Measurements from ENCODE around the gene GAS6.
"Not testable (repeated sequence)": the region's sequence is repeated elsewhere in the genome, so short reads cannot be mapped to it uniquely, and the experiment has no call there.

The GAS6 gene

GRCh38 chr13:113802090-113802531, 61.8 kb downstream of the GAS6 start:
- H3K9me3 ChIP-seq (ENCODE audit: control insufficient read depth, low read length), result no peaks in the 10 kb centered on the region
- WGBS, 2 experiments (ENCODE audit: insufficient coverage in 2 of 2), result 39 to 65% methylated on average over 5 to 9 of the region's 15 CpGs
- H3K4me3 ChIP-seq (ENCODE audit: extremely low read depth, insufficient read depth, low read length, poor library complexity, severe bottlenecking), result no peak overlapping the region
- no peaks in the 10 kb centered on the region for H3K4me1 ChIP-seq (ENCODE audit: control insufficient read depth, insufficient read depth, low read length, poor library complexity, severe bottlenecking)
- H3K36me3 ChIP-seq (ENCODE audit: control insufficient read depth, insufficient read depth, low read length), result no peaks in the 10 kb centered on the region
- no peak overlapping the region for H3K27ac ChIP-seq (ENCODE audit: low read depth, low read length, severe bottlenecking)

DNA sequence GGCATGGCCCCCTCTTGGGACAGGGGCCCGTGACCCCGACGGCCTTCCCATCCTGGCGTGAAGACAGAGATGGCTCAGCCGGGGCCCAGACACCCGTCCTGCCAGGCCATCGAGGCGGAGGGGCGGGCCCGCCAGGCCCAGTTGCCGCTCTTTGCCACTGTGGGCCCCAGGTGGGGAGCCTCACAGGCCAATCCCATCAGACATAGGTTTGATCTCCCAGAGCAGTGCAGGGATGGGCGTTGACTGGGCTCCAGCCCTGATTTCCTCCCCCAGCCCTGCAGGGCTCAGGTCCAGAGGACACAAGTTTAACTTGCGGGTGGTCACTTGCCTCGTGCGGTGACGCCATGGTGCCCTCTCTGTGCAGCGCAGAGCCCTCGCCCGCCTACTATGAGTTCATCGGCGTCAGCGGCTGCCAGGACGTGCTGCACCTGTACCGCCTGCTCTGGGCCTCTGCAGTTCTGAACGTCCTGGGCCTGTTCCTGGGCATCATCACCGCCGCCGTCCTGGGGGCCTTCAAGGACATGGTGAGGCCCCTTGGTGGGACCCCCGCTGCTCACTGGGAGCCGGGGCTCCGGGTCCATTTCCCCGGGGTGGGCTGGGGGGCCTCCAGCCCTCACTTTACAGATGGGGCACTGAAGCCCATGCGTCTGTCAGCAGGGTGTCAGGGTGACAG, 62.5 kb downstream of the GAS6 start:
- no peak overlapping the region for H3K27ac ChIP-seq (ENCODE audit: low read depth, low read length, severe bottlenecking)
- 92 to 94% methylated on average over 26 to 33 of the region's 33 CpGs for WGBS, 2 experiments (ENCODE audit: insufficient coverage in 2 of 2)
- no peaks in the 10 kb centered on the region for H3K4me1 ChIP-seq (ENCODE audit: control insufficient read depth, insufficient read depth, low read length, poor library complexity, severe bottlenecking)
- no peaks in the 10 kb centered on the region for H3K9me3 ChIP-seq (ENCODE audit: control insufficient read depth, low read length)
- H3K36me3 ChIP-seq (ENCODE audit: control insufficient read depth, insufficient read depth, low read length), result no peaks in the 10 kb centered on the region
- no peak overlapping the region for H3K4me3 ChIP-seq (ENCODE audit: extremely low read depth, insufficient read depth, low read length, poor library complexity, severe bottlenecking)

DNA sequence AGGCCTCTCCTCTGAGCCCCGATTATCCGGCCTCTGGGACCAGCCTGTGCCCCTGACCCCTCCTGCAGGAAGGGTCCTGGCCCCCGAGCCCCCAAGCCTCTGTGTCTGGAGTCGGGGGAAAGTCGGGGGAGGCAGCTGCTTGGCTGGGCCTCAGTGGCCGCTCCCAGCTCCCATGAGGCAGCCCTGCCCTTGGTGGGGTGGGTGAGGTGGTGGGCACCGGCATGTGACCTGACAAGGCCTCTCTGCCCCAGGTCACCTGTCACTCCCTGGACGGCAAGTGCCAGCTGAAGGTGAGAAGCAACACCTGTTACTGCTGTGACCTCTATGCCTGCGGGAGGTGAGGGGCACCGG, 63.3 kb downstream of the GAS6 start:
- 90% methylated on average over 3 to 6 of the region's 10 CpGs for WGBS, 2 experiments (ENCODE audit: insufficient coverage in 2 of 2)
- no peak overlapping the region for H3K4me3 ChIP-seq (ENCODE audit: extremely low read depth, insufficient read depth, low read length, poor library complexity, severe bottlenecking)
- no peaks in the 10 kb centered on the region for H3K9me3 ChIP-seq (ENCODE audit: control insufficient read depth, low read length)
- no peaks in the 10 kb centered on the region for H3K36me3 ChIP-seq (ENCODE audit: control insufficient read depth, insufficient read depth, low read length)
- no peak overlapping the region for H3K27ac ChIP-seq (ENCODE audit: low read depth, low read length, severe bottlenecking)
- H3K4me1 ChIP-seq (ENCODE audit: control insufficient read depth, insufficient read depth, low read length, poor library complexity, severe bottlenecking), result no peaks in the 10 kb centered on the region

- no peak overlapping the region for H3K4me3 ChIP-seq (ENCODE audit: extremely low read depth, insufficient read depth, low read length, poor library complexity, severe bottlenecking)
- WGBS, 2 experiments (ENCODE audit: insufficient coverage in 2 of 2), result 76 to 83% methylated on average over 2 of the region's 2 CpGs
- no peaks in the 10 kb centered on the region for H3K4me1 ChIP-seq (ENCODE audit: control insufficient read depth, insufficient read depth, low read length, poor library complexity, severe bottlenecking)
- no peak overlapping the region for H3K27ac ChIP-seq (ENCODE audit: low read depth, low read length, severe bottlenecking)
- H3K9me3 ChIP-seq (ENCODE audit: control insufficient read depth, low read length), result no peaks in the 10 kb centered on the region
- H3K36me3 ChIP-seq (ENCODE audit: control insufficient read depth, insufficient read depth, low read length), result no peaks in the 10 kb centered on the region
These were observed 65.6 kb downstream of the GAS6 start for GRCh38 chr13:113798200-113798811.

DNA sequence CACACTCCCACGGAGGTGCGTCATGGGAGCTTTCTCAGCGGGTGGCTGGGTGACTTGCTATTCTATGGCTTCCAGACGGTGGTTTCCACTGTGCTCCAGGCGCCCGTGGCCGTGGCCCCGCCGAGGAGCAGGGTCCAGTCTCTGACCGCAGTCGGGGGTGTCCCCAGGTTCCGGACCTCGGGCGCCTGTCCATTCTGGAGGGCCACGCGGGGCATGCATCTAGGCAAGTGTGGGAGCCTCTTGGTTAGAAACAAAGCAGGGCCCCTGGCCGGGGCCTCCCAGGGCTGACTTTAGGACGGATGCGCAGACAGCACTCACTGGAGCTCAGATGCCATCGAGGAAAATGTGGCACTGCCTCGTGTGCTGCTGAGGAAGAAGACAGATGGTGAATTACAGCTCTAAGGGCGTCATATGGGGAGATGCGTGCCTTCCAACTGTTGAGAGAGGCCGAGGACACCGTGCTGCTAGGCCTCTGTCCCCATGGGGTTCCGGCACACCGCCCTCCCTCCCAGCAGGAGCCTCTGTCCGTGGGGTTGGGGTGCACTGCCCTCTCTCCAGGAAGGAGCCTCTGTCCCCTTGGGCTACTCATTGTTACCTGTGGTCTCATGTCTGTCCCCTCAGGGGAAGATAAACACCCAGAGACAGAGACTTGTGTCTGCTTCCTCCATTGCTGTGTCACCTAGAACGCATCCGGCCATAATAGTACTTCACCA, 66.8 kb downstream of the GAS6 start:
- no peaks in the 10 kb centered on the region for H3K4me1 ChIP-seq (ENCODE audit: control insufficient read depth, insufficient read depth, low read length, poor library complexity, severe bottlenecking)
- whole genome bisulfite sequencing, 2 experiments (ENCODE audit: insufficient coverage in 2 of 2), result 90 to 92% methylated on average over 29 to 30 of the region's 30 CpGs
- H3K36me3 ChIP-seq (ENCODE audit: control insufficient read depth, insufficient read depth, low read length), result no peaks in the 10 kb centered on the region
- no peak overlapping the region for H3K4me3 ChIP-seq (ENCODE audit: extremely low read depth, insufficient read depth, low read length, poor library complexity, severe bottlenecking)
- no peaks in the 10 kb centered on the region for H3K9me3 ChIP-seq (ENCODE audit: control insufficient read depth, low read length)
- H3K27ac ChIP-seq (ENCODE audit: low read depth, low read length, severe bottlenecking), result no peak overlapping the region

DNA sequence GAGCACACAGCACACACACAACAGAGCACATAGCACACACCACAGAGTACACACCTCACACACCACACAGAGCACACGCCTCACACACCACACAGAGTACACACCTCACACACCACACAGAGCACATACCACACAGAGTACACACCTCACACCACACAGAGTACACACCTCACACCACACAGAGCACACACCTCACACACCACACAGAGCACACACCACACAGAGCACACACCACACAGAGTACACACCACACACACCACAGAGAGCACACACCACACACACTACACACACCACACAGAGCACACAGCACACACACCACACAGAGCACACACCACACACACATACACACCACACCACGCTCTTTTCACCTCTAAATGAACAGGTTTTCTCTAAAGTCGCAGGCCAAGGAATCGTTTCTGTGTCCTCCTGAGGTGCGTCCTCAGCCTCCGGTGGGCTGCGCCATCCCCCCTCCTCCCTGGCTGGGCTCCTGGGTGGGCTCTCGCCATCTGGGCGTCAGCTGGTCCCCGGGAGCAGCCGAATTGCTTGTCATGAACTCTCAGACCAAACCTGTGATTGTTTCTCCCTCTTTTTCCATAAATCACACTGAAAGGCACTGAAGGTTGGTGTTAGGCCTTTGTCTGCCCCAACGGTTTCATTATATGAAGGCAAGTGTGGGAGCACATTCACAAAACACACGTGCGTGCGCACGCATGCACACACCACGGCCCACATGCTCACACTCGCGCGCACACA, 67.5 kb downstream of the GAS6 start:
- WGBS, 2 experiments (ENCODE audit: insufficient coverage in 2 of 2), result 88 to 93% methylated on average over 16 of the region's 20 CpGs
- Histone ChIP-seq H3K36me3 (ENCODE audit: control insufficient read depth, insufficient read depth, low read length) (no peaks in the 10 kb centered on the region), H3K4me3 (ENCODE audit: extremely low read depth, insufficient read depth, low read length, poor library complexity, severe bottlenecking) (no peak overlapping the region), H3K4me1 (ENCODE audit: control insufficient read depth, insufficient read depth, low read length, poor library complexity, severe bottlenecking) (no peaks in the 10 kb centered on the region), H3K9me3 (ENCODE audit: control insufficient read depth, low read length) (no peaks in the 10 kb centered on the region), H3K27ac (ENCODE audit: low read depth, low read length, severe bottlenecking) (no peak overlapping the region)

DNA sequence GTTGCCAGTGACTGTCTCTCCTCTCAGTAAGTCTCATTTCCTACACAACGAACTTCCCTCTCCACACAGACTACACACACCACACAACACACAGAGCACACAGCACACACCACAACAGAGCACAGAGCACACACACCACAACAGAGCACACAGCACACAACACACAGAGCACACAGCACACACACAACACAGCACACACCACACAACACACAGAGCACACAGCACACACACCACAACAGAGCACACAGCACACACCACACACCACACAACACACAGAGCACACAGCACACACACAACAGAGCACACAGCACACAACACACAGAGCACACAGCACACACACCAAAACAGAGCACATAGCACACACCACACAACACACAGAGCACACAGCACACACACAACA, 68.5 kb downstream of the GAS6 start:
- 67 to 71% methylated on average over 1 of the region's 1 CpG for WGBS, 2 experiments (ENCODE audit: insufficient coverage in 2 of 2)
- H3K4me3 ChIP-seq (ENCODE audit: extremely low read depth, insufficient read depth, low read length, poor library complexity, severe bottlenecking); H3K36me3 ChIP-seq (ENCODE audit: control insufficient read depth, insufficient read depth, low read length); H3K4me1 ChIP-seq (ENCODE audit: control insufficient read depth, insufficient read depth, low read length, poor library complexity, severe bottlenecking); H3K27ac ChIP-seq (ENCODE audit: low read depth, low read length, severe bottlenecking); H3K9me3 ChIP-seq (ENCODE audit: control insufficient read depth, low read length): not testable (repeated sequence)

DNA sequence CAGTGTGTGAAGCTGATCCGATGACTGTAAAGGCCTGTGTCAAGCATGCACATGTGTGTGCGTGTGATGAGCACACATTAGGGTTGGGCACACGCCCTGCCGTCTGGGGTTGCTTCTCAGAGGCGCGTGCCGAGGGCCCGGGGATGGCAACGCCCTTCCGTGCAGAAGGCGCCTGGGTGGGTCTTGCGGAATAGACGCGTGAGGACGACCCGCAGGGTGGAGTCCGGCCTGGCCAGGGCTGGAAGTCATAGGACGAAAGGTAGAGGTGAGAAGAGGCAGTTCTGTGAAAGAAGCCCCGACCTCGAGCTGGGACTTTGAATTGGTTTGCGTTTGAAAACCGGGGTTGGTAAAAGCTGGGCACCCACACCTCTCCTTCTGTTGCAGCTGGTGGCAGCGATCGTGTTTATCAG, 69.1 kb downstream of the GAS6 start:
- H3K4me3 ChIP-seq (ENCODE audit: extremely low read depth, insufficient read depth, low read length, poor library complexity, severe bottlenecking), result no peak overlapping the region
- H3K27ac ChIP-seq (ENCODE audit: low read depth, low read length, severe bottlenecking), result no peak overlapping the region
- no peaks in the 10 kb centered on the region for H3K9me3 ChIP-seq (ENCODE audit: control insufficient read depth, low read length)
- no peaks in the 10 kb centered on the region for H3K4me1 ChIP-seq (ENCODE audit: control insufficient read depth, insufficient read depth, low read length, poor library complexity, severe bottlenecking)
- H3K36me3 ChIP-seq (ENCODE audit: control insufficient read depth, insufficient read depth, low read length), result no peaks in the 10 kb centered on the region
- 89 to 91% methylated on average over 24 of the region's 24 CpGs for WGBS, 2 experiments (ENCODE audit: insufficient coverage in 2 of 2)

DNA sequence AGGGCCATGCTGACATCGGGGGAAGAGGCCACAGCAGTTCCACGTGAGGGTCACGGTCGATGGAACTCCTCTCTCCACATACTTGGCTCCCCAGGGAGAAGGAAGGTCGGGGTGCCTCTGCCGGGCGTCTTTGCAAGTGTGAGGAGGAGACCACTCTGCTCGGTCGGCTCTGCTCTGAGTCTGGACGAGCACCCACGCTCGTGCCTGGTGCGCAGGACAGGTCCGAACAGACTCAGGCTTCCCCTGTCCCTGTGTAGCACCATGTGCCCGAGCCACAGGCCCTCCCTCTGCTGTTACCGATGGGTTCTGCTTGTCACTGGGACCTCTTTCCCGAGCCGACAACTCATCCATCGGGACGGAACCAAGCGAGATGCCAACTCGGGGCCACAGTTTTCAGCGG, 69.8 kb downstream of the GAS6 start:
- Histone ChIP-seq H3K36me3 (ENCODE audit: control insufficient read depth, insufficient read depth, low read length) (no peaks in the 10 kb centered on the region), H3K4me3 (ENCODE audit: extremely low read depth, insufficient read depth, low read length, poor library complexity, severe bottlenecking) (no peak overlapping the region), H3K9me3 (ENCODE audit: control insufficient read depth, low read length) (no peaks in the 10 kb centered on the region), H3K27ac (ENCODE audit: low read depth, low read length, severe bottlenecking) (no peak overlapping the region), H3K4me1 (ENCODE audit: control insufficient read depth, insufficient read depth, low read length, poor library complexity, severe bottlenecking) (no peaks in the 10 kb centered on the region)
- 90 to 94% methylated on average over 16 to 23 of the region's 23 CpGs for WGBS, 2 experiments (ENCODE audit: insufficient coverage in 2 of 2)

- no peak overlapping the region for H3K27ac ChIP-seq (ENCODE audit: low read depth, low read length, severe bottlenecking)
- H3K9me3 ChIP-seq (ENCODE audit: control insufficient read depth, low read length), result no peaks in the 10 kb centered on the region
- H3K4me1 ChIP-seq (ENCODE audit: control insufficient read depth, insufficient read depth, low read length, poor library complexity, severe bottlenecking), result no peaks in the 10 kb centered on the region
- no peak overlapping the region for H3K4me3 ChIP-seq (ENCODE audit: extremely low read depth, insufficient read depth, low read length, poor library complexity, severe bottlenecking)
- 92 to 94% methylated on average over 12 to 14 of the region's 15 CpGs for whole genome bisulfite sequencing, 2 experiments (ENCODE audit: insufficient coverage in 2 of 2)
- H3K36me3 ChIP-seq (ENCODE audit: control insufficient read depth, insufficient read depth, low read length), result no peaks in the 10 kb centered on the region
These were observed 70.2 kb downstream of the GAS6 start for GRCh38 chr13:113793718-113794085.

Data from mesodermal cell (in vitro differentiated cells).